WTC11 (cell line): ENCODE measurements around the gene APRT. TPM values are rescaled to one million over a fixed set of nuclear protein-coding genes. Genes with fewer than 3 reads are reported as not detected.

Experiments used
- ATAC-seq: fragments of 200-7000 bp; cut with Tn5 transposase; 2 replicates; pipeline ENCODE4 v1.10.0; 2021; ENCODE audit warnings: mild to moderate bottlenecking, moderate library complexity
- CTCF ChIA-PET: fragments of 300-600 bp; sonication (Branson Sonifier 250); formaldehyde crosslinking; loops from one replicate; lab custom pipeline; 2021; ENCODE audit warnings: antibody characterized with exemption; lab: Charles Lee
- POLR2A ChIA-PET: fragments of 350-600 bp; sonication (Branson Sonifier 250); formaldehyde crosslinking; loops from one replicate; lab custom pipeline; 2021; ENCODE audit warnings: antibody characterized with exemption; lab: Charles Lee
- DNase-seq: peaks from one replicate; pipeline ENCODE4 v3.0.0; 2021; ENCODE audit warnings: low spot score
- H3K27ac Mint-ChIP-seq: 2 replicates; pipeline ENCODE4 v1.8.0; 2021; ENCODE audit warnings: mixed read lengths
- H3K27me3 Mint-ChIP-seq: 2 replicates; pipeline ENCODE4 v1.8.0; 2021; ENCODE audit warnings: low read depth, mild to moderate bottlenecking, moderate library complexity, mixed read lengths
- H3K36me3 Mint-ChIP-seq: 2 replicates; pipeline ENCODE4 v1.8.0; 2021; ENCODE audit warnings: mixed read lengths
- H3K4me1 Mint-ChIP-seq: 2 replicates; pipeline ENCODE4 v1.8.0; 2022; ENCODE audit warnings: mixed read lengths
- H3K4me3 Mint-ChIP-seq: 2 replicates; pipeline ENCODE4 v1.8.0; 2021; ENCODE audit warnings: mild to moderate bottlenecking, moderate library complexity, mixed read lengths
- H3K9me3 Mint-ChIP-seq: 2 replicates; pipeline ENCODE4 v1.8.0; 2021; ENCODE audit warnings: mixed read lengths
- CREM ChIP-seq: sonication (generic); formaldehyde crosslinking; IDR thresholded peaks from 2 replicates; pipeline ENCODE4 v1.8.1; 2022; ENCODE audit warnings: mild to moderate bottlenecking, missing genetic modification reagents, moderate library complexity
- ETV6 ChIP-seq: sonication (generic); formaldehyde crosslinking; IDR thresholded peaks from 2 replicates; pipeline ENCODE4 v1.8.1; 2022; ENCODE audit warnings: mild to moderate bottlenecking, missing genetic modification reagents
- FOXP1 ChIP-seq: sonication (generic); formaldehyde crosslinking; IDR thresholded peaks from 2 replicates; pipeline ENCODE4 v1.8.0; 2022; ENCODE audit warnings: missing genetic modification reagents, mild to moderate bottlenecking, moderate library complexity, borderline replicate concordance
- GABPB1 ChIP-seq: sonication (generic); formaldehyde crosslinking; IDR thresholded peaks from 2 replicates; pipeline ENCODE4 v1.8.1; 2023; ENCODE audit warnings: mild to moderate bottlenecking, missing genetic modification reagents
- MXD4 ChIP-seq: fragments of 250-450 bp; sonication (Bioruptor Pico); IDR thresholded peaks from 2 replicates; pipeline ENCODE4 v1.8.0; 2021; ENCODE audit warnings: mild to moderate bottlenecking, moderate library complexity, borderline replicate concordance
- MYBL2 ChIP-seq: sonication (generic); formaldehyde crosslinking; IDR thresholded peaks from 2 replicates; pipeline ENCODE4 v1.8.1; 2023; ENCODE audit warnings: mild to moderate bottlenecking, moderate library complexity, missing genetic modification reagents
- PRRX2 ChIP-seq: fragments of 250-450 bp; sonication (Bioruptor Pico); IDR thresholded peaks from 2 replicates; pipeline ENCODE4 v1.8.0; 2021; ENCODE audit warnings: mild to moderate bottlenecking
- TP53 ChIP-seq: sonication (generic); formaldehyde crosslinking; IDR thresholded peaks from 2 replicates; pipeline ENCODE4 v1.8.1; 2023; ENCODE audit warnings: mild to moderate bottlenecking, missing genetic modification reagents
- total RNA-seq: library from RNA; stranded (reverse); gene quantifications from 3 replicates; pipeline ENCODE4 v1.2.3, GENCODE V29; 2021
- TF ChIP-seq, protein P1 (sequence below): sonication (generic); formaldehyde crosslinking; IDR thresholded peaks from 2 replicates; pipeline ENCODE4 v1.8.0; 2022; ENCODE audit warnings: mild to moderate bottlenecking, missing genetic modification reagents
- TF ChIP-seq, protein P2 (sequence below): fragments of 250-450 bp; sonication (Bioruptor Pico); IDR thresholded peaks from 2 replicates; pipeline ENCODE4 v1.9.0; 2021; ENCODE audit warnings: mild to moderate bottlenecking
- TF ChIP-seq, protein P3 (sequence below): fragments of 250-450 bp; sonication (Bioruptor Pico); IDR thresholded peaks from 2 replicates; pipeline ENCODE4 v1.9.0; 2021; ENCODE audit warnings: mild to moderate bottlenecking, borderline replicate concordance
- TF ChIP-seq, protein P4 (sequence below): sonication (generic); formaldehyde crosslinking; IDR thresholded peaks from 2 replicates; pipeline ENCODE4 v1.8.1; 2022; ENCODE audit warnings: mild to moderate bottlenecking, moderate library complexity, missing genetic modification reagents
- TF ChIP-seq, protein P5 (sequence below): sonication (generic); formaldehyde crosslinking; IDR thresholded peaks from 2 replicates; pipeline ENCODE4 v1.8.0; 2023; ENCODE audit warnings: missing genetic modification reagents
- TF ChIP-seq, protein P6 (sequence below): sonication (generic); formaldehyde crosslinking; IDR thresholded peaks from 2 replicates; pipeline ENCODE4 v1.8.1; 2023; ENCODE audit warnings: mild to moderate bottlenecking, missing genetic modification reagents
- TF ChIP-seq, protein P7 (sequence below): sonication (generic); formaldehyde crosslinking; conservative IDR thresholded peaks from 2 replicates; pipeline ENCODE4 v1.8.1; 2023; ENCODE audit warnings: mild to moderate bottlenecking, low read depth, missing genetic modification reagents, moderate library complexity

Gene APRT
- total RNA-seq, 1 experiment from 2014 or later, result 288 TPM

DNA sequence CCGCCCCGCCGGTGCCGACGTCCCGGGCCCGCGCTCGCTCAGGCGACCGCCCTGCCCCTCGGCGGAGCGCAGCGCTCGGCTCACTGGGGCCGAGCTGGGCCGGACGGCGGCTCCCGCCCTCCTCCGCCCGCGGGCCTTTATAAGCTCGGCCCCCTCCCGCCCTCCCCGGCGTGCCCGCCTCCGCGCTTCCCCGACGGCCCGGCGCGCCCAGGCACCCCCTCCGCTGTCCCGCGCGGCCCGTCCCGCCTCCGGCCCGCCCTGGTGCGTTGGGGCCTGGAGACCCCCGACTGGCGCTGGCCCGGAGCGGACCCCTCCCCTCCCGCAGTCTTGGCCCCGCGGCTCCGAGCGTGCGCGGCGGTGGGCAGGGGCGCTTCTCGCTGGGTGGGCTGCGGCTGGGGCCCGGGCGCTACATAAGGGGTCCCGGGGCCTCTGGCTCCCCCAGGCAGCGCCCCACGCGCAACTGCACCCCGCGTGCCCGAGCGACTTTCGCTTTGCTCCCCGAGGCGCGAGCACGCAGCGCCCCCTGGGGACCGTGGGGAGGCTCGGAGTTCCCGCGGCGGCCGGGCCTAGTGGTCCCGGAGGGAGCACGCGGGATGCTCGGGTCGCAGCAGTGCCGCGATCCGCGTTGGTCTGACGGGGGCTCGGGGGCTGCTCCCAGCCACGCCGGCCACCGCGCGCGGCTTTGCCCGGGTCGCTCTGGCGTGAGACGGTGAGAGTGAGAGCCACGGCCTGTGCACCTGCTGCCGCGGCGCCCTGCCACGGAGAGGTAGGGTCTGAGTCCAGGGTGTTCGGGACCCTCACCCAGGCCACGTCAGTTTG lies 26.4 kb downstream of the APRT start, which contains the start of gene PIEZO1 (continued):
- TF ChIP-seq, protein P1, sequence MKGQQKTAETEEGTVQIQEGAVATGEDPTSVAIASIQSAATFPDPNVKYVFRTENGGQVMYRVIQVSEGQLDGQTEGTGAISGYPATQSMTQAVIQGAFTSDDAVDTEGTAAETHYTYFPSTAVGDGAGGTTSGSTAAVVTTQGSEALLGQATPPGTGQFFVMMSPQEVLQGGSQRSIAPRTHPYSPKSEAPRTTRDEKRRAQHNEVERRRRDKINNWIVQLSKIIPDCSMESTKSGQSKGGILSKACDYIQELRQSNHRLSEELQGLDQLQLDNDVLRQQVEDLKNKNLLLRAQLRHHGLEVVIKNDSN, result no peak
- TF ChIP-seq MYBL2 (peak; percentile 25; the same call in 1 of the 2 replicates), PRRX2 (0 out of 2 replicates have a peak, but pooled peaks have one; percentile 22)
- TF ChIP-seq, protein P2, sequence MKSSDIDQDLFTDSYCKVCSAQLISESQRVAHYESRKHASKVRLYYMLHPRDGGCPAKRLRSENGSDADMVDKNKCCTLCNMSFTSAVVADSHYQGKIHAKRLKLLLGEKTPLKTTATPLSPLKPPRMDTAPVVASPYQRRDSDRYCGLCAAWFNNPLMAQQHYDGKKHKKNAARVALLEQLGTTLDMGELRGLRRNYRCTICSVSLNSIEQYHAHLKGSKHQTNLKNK (CRISPR knock-in tag), result no peak

DNA sequence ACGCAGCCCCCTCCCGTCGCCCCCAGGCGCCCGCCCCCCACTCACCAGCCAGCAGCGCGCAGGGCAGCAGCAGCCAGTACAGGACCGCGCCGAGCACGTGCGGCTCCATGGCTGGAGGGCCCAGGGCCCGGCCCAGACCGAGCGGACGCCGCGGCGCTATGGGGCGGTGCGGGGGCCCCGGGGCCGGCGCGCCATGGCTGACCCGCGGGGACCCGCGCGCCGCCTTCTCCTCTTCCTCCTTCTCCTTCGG lies 26.9 kb downstream of the APRT start:
- ChIA-PET POLR2A (interaction anchor here (1.0 to 1.5 kb wide), 3 partner anchors 12 to 26 kb away, joined by 3 to 4 read pairs (median 3); no protein-coding TSS in a partner anchor), CTCF (interaction anchor here (0.6 to 10.5 kb wide), 24 partner anchors 8 to 383 kb away, joined by 3 to 117 read pairs (median 5); partner anchors contain the start of gene MVD)
- TF ChIP-seq, protein P3, sequence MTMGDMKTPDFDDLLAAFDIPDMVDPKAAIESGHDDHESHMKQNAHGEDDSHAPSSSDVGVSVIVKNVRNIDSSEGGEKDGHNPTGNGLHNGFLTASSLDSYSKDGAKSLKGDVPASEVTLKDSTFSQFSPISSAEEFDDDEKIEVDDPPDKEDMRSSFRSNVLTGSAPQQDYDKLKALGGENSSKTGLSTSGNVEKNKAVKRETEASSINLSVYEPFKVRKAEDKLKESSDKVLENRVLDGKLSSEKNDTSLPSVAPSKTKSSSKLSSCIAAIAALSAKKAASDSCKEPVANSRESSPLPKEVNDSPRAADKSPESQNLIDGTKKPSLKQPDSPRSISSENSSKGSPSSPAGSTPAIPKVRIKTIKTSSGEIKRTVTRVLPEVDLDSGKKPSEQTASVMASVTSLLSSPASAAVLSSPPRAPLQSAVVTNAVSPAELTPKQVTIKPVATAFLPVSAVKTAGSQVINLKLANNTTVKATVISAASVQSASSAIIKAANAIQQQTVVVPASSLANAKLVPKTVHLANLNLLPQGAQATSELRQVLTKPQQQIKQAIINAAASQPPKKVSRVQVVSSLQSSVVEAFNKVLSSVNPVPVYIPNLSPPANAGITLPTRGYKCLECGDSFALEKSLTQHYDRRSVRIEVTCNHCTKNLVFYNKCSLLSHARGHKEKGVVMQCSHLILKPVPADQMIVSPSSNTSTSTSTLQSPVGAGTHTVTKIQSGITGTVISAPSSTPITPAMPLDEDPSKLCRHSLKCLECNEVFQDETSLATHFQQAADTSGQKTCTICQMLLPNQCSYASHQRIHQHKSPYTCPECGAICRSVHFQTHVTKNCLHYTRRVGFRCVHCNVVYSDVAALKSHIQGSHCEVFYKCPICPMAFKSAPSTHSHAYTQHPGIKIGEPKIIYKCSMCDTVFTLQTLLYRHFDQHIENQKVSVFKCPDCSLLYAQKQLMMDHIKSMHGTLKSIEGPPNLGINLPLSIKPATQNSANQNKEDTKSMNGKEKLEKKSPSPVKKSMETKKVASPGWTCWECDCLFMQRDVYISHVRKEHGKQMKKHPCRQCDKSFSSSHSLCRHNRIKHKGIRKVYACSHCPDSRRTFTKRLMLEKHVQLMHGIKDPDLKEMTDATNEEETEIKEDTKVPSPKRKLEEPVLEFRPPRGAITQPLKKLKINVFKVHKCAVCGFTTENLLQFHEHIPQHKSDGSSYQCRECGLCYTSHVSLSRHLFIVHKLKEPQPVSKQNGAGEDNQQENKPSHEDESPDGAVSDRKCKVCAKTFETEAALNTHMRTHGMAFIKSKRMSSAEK (CRISPR knock-in tag), result no peak
- TF ChIP-seq, protein P4, sequence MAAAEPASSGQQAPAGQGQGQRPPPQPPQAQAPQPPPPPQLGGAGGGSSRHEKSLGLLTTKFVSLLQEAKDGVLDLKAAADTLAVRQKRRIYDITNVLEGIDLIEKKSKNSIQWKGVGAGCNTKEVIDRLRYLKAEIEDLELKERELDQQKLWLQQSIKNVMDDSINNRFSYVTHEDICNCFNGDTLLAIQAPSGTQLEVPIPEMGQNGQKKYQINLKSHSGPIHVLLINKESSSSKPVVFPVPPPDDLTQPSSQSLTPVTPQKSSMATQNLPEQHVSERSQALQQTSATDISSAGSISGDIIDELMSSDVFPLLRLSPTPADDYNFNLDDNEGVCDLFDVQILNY (CRISPR knock-in tag), result 0 out of 2 replicates have a peak, but pooled peaks have one; percentile 17
- TF ChIP-seq TP53 (CRISPR knock-in tag) (no peak), MXD4 (no peak), CREM (no peak)
- TF ChIP-seq, protein P5, sequence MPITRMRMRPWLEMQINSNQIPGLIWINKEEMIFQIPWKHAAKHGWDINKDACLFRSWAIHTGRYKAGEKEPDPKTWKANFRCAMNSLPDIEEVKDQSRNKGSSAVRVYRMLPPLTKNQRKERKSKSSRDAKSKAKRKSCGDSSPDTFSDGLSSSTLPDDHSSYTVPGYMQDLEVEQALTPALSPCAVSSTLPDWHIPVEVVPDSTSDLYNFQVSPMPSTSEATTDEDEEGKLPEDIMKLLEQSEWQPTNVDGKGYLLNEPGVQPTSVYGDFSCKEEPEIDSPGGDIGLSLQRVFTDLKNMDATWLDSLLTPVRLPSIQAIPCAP (CRISPR knock-in tag), result no peak
- TF ChIP-seq, protein P6, sequence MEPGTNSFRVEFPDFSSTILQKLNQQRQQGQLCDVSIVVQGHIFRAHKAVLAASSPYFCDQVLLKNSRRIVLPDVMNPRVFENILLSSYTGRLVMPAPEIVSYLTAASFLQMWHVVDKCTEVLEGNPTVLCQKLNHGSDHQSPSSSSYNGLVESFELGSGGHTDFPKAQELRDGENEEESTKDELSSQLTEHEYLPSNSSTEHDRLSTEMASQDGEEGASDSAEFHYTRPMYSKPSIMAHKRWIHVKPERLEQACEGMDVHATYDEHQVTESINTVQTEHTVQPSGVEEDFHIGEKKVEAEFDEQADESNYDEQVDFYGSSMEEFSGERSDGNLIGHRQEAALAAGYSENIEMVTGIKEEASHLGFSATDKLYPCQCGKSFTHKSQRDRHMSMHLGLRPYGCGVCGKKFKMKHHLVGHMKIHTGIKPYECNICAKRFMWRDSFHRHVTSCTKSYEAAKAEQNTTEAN (CRISPR knock-in tag), result no peak
- H3K36me3 Mint-ChIP-seq, result no peaks in the 10 kb centered on the region
- DNase-seq (no peak), ATAC-seq (peak; percentile 32)
- no peaks in the 10 kb centered on the region for H3K9me3 Mint-ChIP-seq
- 0 out of 2 replicates have a peak, but pooled peaks cover 3% of the 10 kb centered on the region for H3K27me3 Mint-ChIP-seq
- H3K4me3 Mint-ChIP-seq, result no peak overlapping the region
- H3K4me1 Mint-ChIP-seq, result peaks cover 13% of the 10 kb centered on the region
- H3K27ac Mint-ChIP-seq, result no peak overlapping the region

DNA sequence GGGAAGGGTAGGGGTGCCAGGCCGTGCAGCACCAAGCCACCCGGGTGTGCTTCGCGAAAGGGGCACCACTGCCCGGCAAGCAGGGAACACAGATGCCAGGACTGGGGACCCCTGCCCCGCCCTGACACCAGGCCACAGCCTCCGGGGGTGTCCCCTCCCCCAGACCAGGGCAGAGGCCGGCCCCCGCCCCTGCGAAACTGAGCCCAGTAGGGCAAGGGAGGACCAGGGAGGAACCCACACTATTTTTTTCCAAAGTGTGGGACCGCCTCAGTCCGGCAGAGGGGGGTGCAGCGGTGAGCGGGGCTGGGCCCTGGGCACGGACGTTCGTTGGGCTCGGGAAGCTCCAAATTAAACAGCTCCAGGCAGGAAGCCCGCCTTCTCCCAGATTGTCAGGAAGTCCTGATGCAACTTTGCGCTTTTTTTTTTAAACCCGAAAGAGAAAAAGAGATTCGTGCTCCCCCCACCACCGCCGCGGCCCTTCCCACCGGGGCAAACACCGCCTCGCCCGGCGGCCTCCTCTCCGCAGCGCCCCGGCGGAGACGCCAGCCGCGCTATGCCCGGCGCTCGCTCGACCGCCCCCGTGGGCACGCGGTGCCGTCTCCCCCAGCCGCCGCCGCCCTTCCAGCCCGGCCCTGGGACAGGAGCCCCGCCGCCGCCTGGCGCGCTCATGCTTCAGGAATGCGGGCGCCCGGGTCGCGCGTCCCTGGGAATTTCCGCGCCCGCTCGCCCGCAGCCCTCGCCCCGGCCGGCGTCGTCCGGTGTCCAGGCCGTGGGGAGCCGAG lies 27.5 kb downstream of the APRT start:
- Mint-ChIP-seq H3K4me3 (peak overlapping the region; percentile 73), H3K4me1 (peaks cover 15% of the 10 kb centered on the region), H3K9me3 (no peaks in the 10 kb centered on the region), H3K27ac (no peak overlapping the region), H3K36me3 (no peaks in the 10 kb centered on the region), H3K27me3 (0 out of 2 replicates have a peak, but pooled peaks cover 3% of the 10 kb centered on the region)
- CTCF ChIA-PET, result interaction anchor here (0.6 to 10.5 kb wide), 25 partner anchors 8 to 383 kb away, joined by 3 to 117 read pairs (median 5); partner anchors contain the start of gene MVD
- DNase-seq (peak; percentile 75), ATAC-seq (peak; percentile 70)
- POLR2A ChIA-PET, result interaction anchor here (1.0 to 1.5 kb wide), 7 partner anchors 12 to 47 kb away, joined by 3 to 4 read pairs (median 3); no protein-coding TSS in a partner anchor
- TF ChIP-seq FOXP1 (no peak; the same call in 1 of the 2 replicates), GABPB1 (CRISPR knock-in tag) (peak; percentile 68), ETV6 (CRISPR knock-in tag) (peak; percentile 14; the same call in 1 of the 2 replicates)
- TF ChIP-seq, protein P5 (CRISPR knock-in tag), result no peak
- TF ChIP-seq, protein P7, sequence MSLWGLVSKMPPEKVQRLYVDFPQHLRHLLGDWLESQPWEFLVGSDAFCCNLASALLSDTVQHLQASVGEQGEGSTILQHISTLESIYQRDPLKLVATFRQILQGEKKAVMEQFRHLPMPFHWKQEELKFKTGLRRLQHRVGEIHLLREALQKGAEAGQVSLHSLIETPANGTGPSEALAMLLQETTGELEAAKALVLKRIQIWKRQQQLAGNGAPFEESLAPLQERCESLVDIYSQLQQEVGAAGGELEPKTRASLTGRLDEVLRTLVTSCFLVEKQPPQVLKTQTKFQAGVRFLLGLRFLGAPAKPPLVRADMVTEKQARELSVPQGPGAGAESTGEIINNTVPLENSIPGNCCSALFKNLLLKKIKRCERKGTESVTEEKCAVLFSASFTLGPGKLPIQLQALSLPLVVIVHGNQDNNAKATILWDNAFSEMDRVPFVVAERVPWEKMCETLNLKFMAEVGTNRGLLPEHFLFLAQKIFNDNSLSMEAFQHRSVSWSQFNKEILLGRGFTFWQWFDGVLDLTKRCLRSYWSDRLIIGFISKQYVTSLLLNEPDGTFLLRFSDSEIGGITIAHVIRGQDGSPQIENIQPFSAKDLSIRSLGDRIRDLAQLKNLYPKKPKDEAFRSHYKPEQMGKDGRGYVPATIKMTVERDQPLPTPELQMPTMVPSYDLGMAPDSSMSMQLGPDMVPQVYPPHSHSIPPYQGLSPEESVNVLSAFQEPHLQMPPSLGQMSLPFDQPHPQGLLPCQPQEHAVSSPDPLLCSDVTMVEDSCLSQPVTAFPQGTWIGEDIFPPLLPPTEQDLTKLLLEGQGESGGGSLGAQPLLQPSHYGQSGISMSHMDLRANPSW, result no peak
